ENCODE measurements around the gene STK32C. TPM values are rescaled to one million over a fixed set of nuclear protein-coding genes. Genes with fewer than 3 reads are reported as not detected.
A peak's percentile ranks its signal among the peaks of the same experiment; 100 is the strongest.

STK32C gene
- total and polyA plus RNA-seq, 2 experiments from 2014 or later, result 17.5 to 23.8 TPM

GRCh38 chr10:132192991-132193665 is 114.6 kb downstream of the STK32C start:
- Histone ChIP-seq H3K4me1 (ENCODE audit: low read depth) (peaks cover 11% of the 10 kb centered on the region), H3K9me3 (ENCODE audit: low read depth) (no peaks in the 10 kb centered on the region), H3K4me3 (no peak overlapping the region), H3K27me3 (peaks cover 17% of the 10 kb centered on the region), H3K36me3 (no peaks in the 10 kb centered on the region), H3K27ac (peak overlapping the region; percentile 39)
- TF ChIP-seq, protein P1, sequence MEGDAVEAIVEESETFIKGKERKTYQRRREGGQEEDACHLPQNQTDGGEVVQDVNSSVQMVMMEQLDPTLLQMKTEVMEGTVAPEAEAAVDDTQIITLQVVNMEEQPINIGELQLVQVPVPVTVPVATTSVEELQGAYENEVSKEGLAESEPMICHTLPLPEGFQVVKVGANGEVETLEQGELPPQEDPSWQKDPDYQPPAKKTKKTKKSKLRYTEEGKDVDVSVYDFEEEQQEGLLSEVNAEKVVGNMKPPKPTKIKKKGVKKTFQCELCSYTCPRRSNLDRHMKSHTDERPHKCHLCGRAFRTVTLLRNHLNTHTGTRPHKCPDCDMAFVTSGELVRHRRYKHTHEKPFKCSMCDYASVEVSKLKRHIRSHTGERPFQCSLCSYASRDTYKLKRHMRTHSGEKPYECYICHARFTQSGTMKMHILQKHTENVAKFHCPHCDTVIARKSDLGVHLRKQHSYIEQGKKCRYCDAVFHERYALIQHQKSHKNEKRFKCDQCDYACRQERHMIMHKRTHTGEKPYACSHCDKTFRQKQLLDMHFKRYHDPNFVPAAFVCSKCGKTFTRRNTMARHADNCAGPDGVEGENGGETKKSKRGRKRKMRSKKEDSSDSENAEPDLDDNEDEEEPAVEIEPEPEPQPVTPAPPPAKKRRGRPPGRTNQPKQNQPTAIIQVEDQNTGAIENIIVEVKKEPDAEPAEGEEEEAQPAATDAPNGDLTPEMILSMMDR (IDR thresholded peaks at IDR 0.05; ENCODE audit: low read depth, low read length), result no peak
- peak in 1 of 2 donors; percentile 48 for DNase-seq (ENCODE audit: low read depth in 1 of 2, low spot score in 1 of 2)

GRCh38 chr10:132192076-132192975 is 115.4 kb downstream of the STK32C start:
- no peaks in the 10 kb centered on the region for H3K36me3 ChIP-seq
- no peak overlapping the region for H3K4me3 ChIP-seq
- TF ChIP-seq, protein P1 (IDR thresholded peaks at IDR 0.05; ENCODE audit: low read depth, low read length), result no peak
- H3K27me3 ChIP-seq, result peaks cover 25% of the 10 kb centered on the region
- peaks cover 11% of the 10 kb centered on the region for H3K4me1 ChIP-seq (ENCODE audit: low read depth)
- no peak for DNase-seq (ENCODE audit: low read depth in 1 of 2, low spot score in 1 of 2)
- no peaks in the 10 kb centered on the region for H3K9me3 ChIP-seq (ENCODE audit: low read depth)
- H3K27ac ChIP-seq, result peak overlapping the region; percentile 39

DNA sequence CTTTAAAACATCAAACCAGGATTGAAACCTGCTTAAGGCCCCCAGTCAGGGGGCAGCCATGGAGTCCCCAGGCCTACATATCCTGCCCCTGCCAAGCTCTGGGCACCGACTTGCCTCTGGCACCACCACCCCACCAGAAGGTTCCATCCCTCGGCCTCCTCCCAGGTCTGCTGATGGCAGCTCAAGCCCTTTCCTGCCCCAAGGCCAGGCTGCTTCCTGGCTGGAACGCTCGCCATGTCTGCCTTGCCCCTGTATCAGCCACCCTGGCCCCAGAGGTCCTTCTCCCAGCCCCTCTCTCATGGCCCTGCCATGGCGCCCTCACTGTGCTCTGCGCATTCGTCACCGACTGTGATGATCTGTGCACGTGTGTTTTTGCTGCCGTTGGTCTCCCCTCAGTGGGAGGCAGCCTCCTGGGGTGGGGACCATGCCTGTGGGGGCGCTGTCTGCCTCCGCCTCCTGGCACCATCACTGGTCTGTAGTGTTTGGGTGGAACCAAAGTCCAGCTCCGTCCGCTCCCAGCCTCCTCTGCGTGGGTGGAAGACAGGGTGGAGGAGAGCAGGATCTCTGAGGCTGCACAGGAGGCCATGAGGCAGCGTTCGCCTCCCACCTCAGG is 117.8 kb downstream of the STK32C start:
- H3K27me3 ChIP-seq, result peaks cover 49% of the 10 kb centered on the region
- H3K9me3 ChIP-seq (ENCODE audit: low read depth), result no peaks in the 10 kb centered on the region
- TF ChIP-seq, protein P1 (IDR thresholded peaks at IDR 0.05; ENCODE audit: low read depth, low read length), result no peak
- H3K27ac ChIP-seq, result no peak overlapping the region
- DNase-seq (ENCODE audit: low read depth in 1 of 2, low spot score in 1 of 2), result no peak
- no peaks in the 10 kb centered on the region for H3K36me3 ChIP-seq
- H3K4me1 ChIP-seq (ENCODE audit: low read depth), result peaks cover 11% of the 10 kb centered on the region
- no peak overlapping the region for H3K4me3 ChIP-seq

DNA sequence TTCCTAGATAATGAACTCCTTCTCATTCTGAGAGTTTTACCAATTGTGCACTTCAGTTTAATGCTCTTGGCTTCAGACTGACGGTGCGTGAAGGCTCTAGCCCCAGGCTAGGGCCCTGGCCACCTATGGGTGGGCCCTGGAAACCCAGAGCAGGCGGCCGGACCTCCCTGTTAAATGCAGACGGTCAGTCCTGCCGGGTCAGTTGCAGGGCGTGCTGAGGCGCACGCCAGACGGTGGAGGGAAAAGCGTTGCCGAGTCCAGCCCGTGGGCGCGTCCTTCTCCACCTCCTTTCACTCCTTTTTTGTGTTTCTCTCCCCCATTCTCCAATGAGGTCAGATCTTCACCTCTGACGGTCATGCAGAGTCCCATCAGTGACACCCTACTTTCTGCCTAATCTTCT is 118.7 kb downstream of the STK32C start:
- Histone ChIP-seq H3K27ac (no peak overlapping the region), H3K4me3 (no peak overlapping the region), H3K4me1 (ENCODE audit: low read depth) (peaks cover 11% of the 10 kb centered on the region), H3K9me3 (ENCODE audit: low read depth) (no peaks in the 10 kb centered on the region), H3K36me3 (no peaks in the 10 kb centered on the region), H3K27me3 (peaks cover 58% of the 10 kb centered on the region)
- DNase-seq (ENCODE audit: low read depth in 1 of 2, low spot score in 1 of 2), result no peak
- TF ChIP-seq, protein P1 (IDR thresholded peaks at IDR 0.05; ENCODE audit: low read depth, low read length), result no peak

DNA sequence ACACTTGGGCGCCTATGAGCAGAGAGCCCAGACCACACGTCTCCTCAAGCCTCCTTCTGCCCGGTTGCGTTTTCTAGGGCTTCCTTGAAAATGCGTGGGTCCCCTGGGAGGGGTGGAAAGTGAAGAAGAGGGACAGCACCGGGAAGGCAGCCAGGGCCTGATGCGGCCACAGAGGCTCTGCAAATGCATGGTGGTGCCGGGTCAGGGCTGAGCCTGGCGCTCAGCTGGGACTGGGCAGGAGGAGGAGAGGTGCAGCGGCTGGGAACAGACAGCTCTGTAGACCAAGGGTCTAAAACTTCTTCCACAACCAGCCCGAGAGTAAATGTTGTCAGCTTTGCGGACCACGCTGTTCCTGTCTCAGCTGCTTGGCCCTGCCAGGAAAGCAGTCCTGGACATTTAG is 119.4 kb downstream of the STK32C start:
- Histone ChIP-seq H3K27ac (no peak overlapping the region), H3K4me1 (ENCODE audit: low read depth) (peaks cover 9% of the 10 kb centered on the region), H3K27me3 (peaks cover 64% of the 10 kb centered on the region), H3K36me3 (no peaks in the 10 kb centered on the region), H3K9me3 (ENCODE audit: low read depth) (no peaks in the 10 kb centered on the region), H3K4me3 (no peak overlapping the region)
- DNase-seq (ENCODE audit: low read depth in 1 of 2, low spot score in 1 of 2), result no peak
- TF ChIP-seq, protein P1 (IDR thresholded peaks at IDR 0.05; ENCODE audit: low read depth, low read length), result no peak
